Measurements from ENCODE around the gene CYTH1.

The CYTH1 gene

DNA sequence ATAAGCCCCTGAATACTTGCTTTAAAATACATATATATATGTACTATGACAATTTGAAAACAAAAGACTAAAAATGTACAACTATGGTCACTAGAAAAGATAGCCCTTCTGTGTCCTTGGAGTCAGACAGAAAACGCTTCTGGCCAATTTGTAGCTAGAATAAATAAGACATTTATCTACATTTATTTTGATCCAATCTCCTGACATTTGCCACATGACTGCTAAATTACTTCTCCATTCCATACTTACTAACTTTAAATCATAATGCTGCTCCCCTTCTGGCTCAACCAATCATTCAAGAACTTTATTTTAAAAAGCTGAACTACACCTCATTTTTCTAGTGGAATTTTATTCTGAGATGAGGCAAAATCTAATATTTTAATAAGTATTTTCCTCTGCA, 65.8 kb downstream of the CYTH1 start:
- no peak for DNase-seq (ENCODE audit: low read depth)
- H3K4me3 ChIP-seq (ENCODE audit: low read length) = no peak overlapping the region
- TF ChIP-seq, protein P1, sequence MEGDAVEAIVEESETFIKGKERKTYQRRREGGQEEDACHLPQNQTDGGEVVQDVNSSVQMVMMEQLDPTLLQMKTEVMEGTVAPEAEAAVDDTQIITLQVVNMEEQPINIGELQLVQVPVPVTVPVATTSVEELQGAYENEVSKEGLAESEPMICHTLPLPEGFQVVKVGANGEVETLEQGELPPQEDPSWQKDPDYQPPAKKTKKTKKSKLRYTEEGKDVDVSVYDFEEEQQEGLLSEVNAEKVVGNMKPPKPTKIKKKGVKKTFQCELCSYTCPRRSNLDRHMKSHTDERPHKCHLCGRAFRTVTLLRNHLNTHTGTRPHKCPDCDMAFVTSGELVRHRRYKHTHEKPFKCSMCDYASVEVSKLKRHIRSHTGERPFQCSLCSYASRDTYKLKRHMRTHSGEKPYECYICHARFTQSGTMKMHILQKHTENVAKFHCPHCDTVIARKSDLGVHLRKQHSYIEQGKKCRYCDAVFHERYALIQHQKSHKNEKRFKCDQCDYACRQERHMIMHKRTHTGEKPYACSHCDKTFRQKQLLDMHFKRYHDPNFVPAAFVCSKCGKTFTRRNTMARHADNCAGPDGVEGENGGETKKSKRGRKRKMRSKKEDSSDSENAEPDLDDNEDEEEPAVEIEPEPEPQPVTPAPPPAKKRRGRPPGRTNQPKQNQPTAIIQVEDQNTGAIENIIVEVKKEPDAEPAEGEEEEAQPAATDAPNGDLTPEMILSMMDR (conservative IDR thresholded peaks at IDR 0.05; ENCODE audit: low read length) = no peak

DNA sequence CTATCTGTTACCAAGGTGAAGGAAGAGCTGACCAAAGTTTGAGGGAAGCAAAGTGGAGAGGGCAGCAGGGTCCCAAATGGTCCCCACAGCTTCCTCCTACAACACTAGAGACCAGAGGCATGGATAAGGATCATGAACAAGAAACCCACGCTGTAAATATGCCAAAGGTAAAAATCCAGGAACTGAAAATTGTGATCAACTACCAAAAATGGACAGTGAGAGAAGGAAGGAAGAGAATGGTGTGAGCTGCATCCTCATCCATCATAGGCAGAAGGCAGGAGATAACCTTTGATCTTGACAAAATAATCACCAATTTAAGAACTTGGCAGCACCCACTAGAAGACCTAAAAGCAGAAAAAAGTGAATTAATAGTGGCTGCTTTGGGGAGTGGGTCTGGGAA, 66.2 kb downstream of the CYTH1 start:
- no peak overlapping the region for H3K4me3 ChIP-seq (ENCODE audit: low read length)
- no peak for DNase-seq (ENCODE audit: low read depth)
- TF ChIP-seq, protein P1 (conservative IDR thresholded peaks at IDR 0.05; ENCODE audit: low read length) = no peak

DNA sequence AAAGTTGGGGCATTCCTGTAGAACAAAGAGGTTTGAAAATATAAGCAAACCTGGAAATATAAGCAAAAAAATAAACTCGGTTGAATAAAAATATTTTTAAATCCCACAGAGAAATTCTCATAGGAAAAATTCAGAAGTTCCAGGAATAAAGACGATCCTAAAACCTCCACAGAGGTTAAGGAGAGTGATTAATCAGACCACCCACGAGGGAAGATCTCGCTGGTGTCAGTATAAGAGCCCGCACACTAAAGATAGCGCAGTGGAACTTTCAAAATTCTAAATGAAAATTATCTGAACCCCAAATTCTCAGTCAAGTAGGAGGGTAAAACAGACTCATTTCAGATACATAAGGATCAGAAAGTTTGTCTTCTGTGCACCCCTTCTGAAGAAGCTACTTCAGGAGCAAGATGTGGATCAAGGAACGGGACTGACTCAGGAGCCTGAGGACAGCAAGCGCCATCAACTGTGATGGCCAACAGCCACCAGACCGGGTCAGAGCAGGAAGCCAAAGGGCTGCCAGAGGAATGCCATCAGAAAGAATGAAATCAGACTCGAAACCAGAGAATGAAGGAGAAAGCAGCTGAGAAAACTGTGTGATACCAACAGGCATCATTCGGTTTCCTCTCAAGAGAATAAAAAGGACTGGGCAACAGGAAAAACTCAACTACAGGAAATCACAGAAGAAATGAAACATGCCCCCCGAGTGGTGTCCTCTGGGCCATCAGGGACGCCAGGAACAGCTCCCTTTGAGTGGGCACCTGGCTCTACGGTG, 66.9 kb downstream of the CYTH1 start:
- TF ChIP-seq, protein P1 (conservative IDR thresholded peaks at IDR 0.05; ENCODE audit: low read length) = no peak
- H3K4me3 ChIP-seq (ENCODE audit: low read length) = no peak overlapping the region
- DNase-seq (ENCODE audit: low read depth) = peak; percentile 23

DNA sequence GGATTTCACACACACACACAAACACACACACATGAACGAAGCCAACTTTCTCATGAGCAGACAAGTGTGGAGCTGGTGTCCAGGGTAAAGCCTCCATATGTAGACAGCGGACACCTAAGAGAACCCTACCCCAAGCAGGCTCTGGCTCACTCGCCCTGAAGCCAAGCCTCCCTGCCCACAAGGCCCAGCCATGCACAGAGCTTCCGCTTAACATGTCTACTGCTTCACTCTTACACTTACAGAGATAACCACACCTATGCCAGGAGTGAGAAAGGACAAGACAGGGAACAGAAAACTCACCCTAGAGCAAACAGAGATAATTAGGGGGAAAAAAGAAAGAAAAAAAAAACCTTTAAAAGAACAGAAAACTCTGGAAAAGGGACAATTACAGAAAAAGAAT, 67.5 kb downstream of the CYTH1 start:
- TF ChIP-seq, protein P1 (conservative IDR thresholded peaks at IDR 0.05; ENCODE audit: low read length) = no peak
- DNase-seq (ENCODE audit: low read depth) = no peak
- H3K4me3 ChIP-seq (ENCODE audit: low read length) = no peak overlapping the region

DNA sequence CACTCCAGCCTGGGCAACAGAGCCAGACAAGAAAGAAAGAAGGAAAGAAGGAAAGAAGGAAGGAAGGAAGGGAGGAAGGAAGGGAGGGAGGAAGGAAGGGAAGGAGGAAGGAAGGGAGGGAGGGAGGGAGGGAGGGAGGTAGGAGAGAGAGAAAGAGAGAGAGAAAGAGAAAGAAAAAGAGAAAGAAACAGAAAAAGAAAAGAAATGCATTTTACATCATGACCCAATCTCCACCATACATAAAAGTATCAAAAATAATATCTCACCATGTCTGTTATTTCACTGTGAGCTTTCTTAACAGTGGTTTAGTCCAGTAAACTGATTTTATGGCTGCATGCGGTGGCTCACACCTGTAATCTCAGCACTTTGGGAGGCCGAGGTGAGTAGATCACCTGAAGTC, 70.0 kb downstream of the CYTH1 start:
- H3K4me3 ChIP-seq (ENCODE audit: low read length) = no peak overlapping the region
- TF ChIP-seq, protein P1 (conservative IDR thresholded peaks at IDR 0.05; ENCODE audit: low read length) = no peak
- DNase-seq (ENCODE audit: low read depth) = no peak

DNA sequence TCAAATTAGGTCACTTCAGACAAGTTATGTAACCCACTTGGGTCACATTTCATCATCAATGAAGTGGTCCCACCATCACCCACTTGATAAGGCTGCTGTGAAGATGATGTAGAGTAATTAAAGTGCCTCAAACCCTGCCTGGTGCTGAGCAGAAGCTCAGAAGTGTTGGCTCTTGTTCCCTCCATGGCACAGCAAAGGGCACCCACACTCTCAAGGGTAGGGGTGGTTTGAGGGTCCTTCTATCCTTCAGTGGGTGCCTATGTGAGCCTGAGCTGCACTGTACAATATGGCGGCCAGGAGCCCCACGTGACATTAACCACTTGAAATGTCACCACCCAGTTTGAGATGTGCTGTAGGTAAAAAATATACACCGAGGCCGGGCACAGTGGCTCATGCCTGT, 71.5 kb downstream of the CYTH1 start:
- DNase-seq (ENCODE audit: low read depth) = no peak
- TF ChIP-seq, protein P1 (conservative IDR thresholded peaks at IDR 0.05; ENCODE audit: low read length) = no peak
- no peak overlapping the region for H3K4me3 ChIP-seq (ENCODE audit: low read length)

DNA sequence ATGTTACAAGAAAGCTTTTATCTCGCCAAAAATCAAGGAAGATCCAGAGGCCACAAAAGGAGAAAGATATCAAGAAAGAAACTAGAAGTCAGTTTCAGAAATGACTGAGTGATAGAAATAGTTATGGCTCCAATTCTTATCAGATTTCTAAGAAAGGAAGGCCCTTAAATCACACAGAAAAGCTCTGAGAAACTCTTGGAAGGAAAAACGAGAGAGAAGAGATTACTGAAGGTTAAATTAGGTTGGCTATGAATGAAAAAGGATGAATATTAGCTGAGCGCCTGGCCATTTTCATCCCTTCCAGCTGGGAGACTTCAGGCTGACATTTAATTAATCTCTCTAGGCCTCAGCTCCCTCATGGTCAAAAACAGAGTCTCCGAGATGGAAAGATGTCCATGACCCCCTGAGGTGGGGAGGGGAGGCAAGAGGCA, 72.3 kb downstream of the CYTH1 start:
- no peak for DNase-seq (ENCODE audit: low read depth)
- H3K4me3 ChIP-seq (ENCODE audit: low read length) = no peak overlapping the region
- TF ChIP-seq, protein P1 (conservative IDR thresholded peaks at IDR 0.05; ENCODE audit: low read length) = no peak
